Uterus (tissue), 2 donors: ENCODE measurements around the gene MAZ.

Experiments used
- POLR2A ChIP-seq, 2 donors: fragments of 450-650 bp; IDR thresholded peaks; one replicate each; pipeline ENCODE4 v1.6.1; 2016; ENCODE audit warnings: antibody characterized with exemption in 2 of 2, mild to moderate bottlenecking in 1 of 2, moderate library complexity in 1 of 2
- TF ChIP-seq, protein P1 (sequence below), 4 experiments: fragments of 200-600 bp in 2 of 4; fragments of 450-650 bp in 2 of 4; sonication (generic) in 2 of 4; IDR thresholded peaks; one replicate each; pipeline ENCODE4 v1.5.1; 2016 to 2019; ENCODE audit warnings: antibody characterized with exemption in 4 of 4, mild to moderate bottlenecking in 2 of 4, moderate library complexity in 1 of 4

DNA sequence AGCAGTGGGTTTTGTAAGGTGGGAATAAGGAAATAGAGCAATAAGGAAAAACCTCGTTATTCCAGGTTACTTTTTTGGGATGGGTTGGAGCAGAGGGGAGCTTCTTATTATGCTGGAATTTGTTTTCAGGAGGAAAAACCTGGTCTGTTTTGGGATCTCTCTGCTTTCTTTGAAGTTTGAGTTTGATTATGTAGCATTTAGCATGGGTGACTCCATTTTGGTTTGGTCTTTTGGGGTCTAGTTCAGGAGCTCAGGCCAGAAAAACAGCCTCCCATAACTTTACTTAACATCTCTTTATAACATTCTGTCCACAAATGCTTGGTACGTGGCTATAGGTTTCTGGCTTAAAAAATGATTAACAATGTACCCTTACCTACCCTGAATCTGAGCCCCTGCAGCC, 36.8 kb upstream of the MAZ start:
- TF ChIP-seq, protein P1, sequence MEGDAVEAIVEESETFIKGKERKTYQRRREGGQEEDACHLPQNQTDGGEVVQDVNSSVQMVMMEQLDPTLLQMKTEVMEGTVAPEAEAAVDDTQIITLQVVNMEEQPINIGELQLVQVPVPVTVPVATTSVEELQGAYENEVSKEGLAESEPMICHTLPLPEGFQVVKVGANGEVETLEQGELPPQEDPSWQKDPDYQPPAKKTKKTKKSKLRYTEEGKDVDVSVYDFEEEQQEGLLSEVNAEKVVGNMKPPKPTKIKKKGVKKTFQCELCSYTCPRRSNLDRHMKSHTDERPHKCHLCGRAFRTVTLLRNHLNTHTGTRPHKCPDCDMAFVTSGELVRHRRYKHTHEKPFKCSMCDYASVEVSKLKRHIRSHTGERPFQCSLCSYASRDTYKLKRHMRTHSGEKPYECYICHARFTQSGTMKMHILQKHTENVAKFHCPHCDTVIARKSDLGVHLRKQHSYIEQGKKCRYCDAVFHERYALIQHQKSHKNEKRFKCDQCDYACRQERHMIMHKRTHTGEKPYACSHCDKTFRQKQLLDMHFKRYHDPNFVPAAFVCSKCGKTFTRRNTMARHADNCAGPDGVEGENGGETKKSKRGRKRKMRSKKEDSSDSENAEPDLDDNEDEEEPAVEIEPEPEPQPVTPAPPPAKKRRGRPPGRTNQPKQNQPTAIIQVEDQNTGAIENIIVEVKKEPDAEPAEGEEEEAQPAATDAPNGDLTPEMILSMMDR (IDR thresholded peaks at IDR 0.05), result no peak
- no peak for TF ChIP-seq POLR2A (IDR thresholded peaks at IDR 0.05)
